ENCODE results near the gene ERC2. TPM values are rescaled to one million over a fixed set of nuclear protein-coding genes. Genes with fewer than 3 reads are reported as not detected.

Gene ERC2
- total and polyA plus RNA-seq, 2 donors (not counting 3 experiments of a cell fraction or from before 2014, with no cell fraction given): 5.6 to 15.5 TPM

DNA sequence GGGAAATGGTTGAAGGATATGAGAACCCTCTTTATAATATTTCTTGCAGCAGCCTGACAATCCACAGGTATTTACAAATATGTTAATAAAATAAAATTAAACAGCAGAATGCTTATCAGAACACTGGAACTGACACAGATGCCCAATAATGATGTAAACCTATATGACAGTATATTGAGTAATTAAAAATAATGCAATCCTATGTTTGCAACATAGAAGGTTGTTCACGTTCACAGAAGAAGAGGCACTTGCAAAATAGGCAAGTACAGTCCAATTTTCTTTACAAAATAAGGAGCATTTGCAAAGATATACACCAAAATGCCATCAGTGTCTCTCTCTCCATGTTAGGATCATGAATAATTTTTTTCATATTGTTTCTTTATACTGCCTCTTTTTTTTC lies 584.2 kb downstream of the ERC2 start:
- CTCF ChIA-PET: no interaction called here
- BruUV-seq (replicated peaks): no TSS peak

More for the DNA sequence above, 584.2 kb downstream of the ERC2 start:
- H3K9me1 ChIP-seq (replicated peaks; ENCODE audit: control insufficient read depth, extremely low read depth, insufficient read depth, low read length): no peaks in the 10 kb centered on the region
- FAIRE-seq (no peak), DNase-seq (ENCODE audit: low read depth, low spot score) (no peak)
- H3K4me1 ChIP-seq (ENCODE audit: control insufficient read depth, extremely low read depth, insufficient read depth, low read length): peaks cover 15% of the 10 kb centered on the region
- H3K27me3 ChIP-seq (ENCODE audit: control insufficient read depth in 2 of 2, insufficient read depth in 2 of 2, low read length in 2 of 2): no peaks in the 10 kb centered on the region
- H4K20me1 ChIP-seq (replicated peaks; ENCODE audit: control insufficient read depth, extremely low read depth, insufficient read depth, low read length): no peaks in the 10 kb centered on the region
- TF ChIP-seq POLR2AphosphoS5 (IDR thresholded peaks at IDR 0.05; ENCODE audit: insufficient read depth, low read depth, low read length) (no peak), CTCF (IDR thresholded peaks at IDR 0.05; ENCODE audit: extremely low read depth in 1 of 2, insufficient read depth in 1 of 2, low read depth in 1 of 2, low read length in 2 of 2) (no peak), JUN (IDR thresholded peaks at IDR 0.05; ENCODE audit: borderline replicate concordance, insufficient read depth, insufficient read length, low read depth) (no peak), POLR2A (IDR thresholded peaks at IDR 0.05; ENCODE audit: low read depth, low read length) (no peak), GATA2 (IDR thresholded peaks at IDR 0.05; ENCODE audit: insufficient read depth, insufficient read length, low read depth, low read length) (no peak), MAX (IDR thresholded peaks at IDR 0.05; ENCODE audit: insufficient read depth, insufficient read length) (no peak), FOS (IDR thresholded peaks at IDR 0.05; ENCODE audit: borderline replicate concordance, insufficient read depth, low read length) (no peak), MYC (IDR thresholded peaks at IDR 0.05; ENCODE audit: low read depth, low read length) (no peak), EZH2 (IDR thresholded peaks at IDR 0.05; ENCODE audit: borderline replicate concordance, low read depth, low read length, severe bottlenecking) (no peak)
- no peaks in the 10 kb centered on the region for H3K36me3 ChIP-seq (ENCODE audit: control insufficient read depth in 2 of 2, extremely low read depth in 1 of 2, insufficient read depth in 2 of 2, low read length in 2 of 2)
- H3K9ac ChIP-seq (replicated peaks; ENCODE audit: extremely low read depth, insufficient read depth, low read length): no peak overlapping the region
- H3K79me2 ChIP-seq (ENCODE audit: control insufficient read depth, insufficient read depth, low read length): no peaks in the 10 kb centered on the region
- H3K27ac ChIP-seq (ENCODE audit: insufficient read depth, low read depth, low read length): no peak overlapping the region
- POLR2A ChIA-PET: no interaction called here
- no peaks in the 10 kb centered on the region for H3K9me3 ChIP-seq (replicated peaks; ENCODE audit: control insufficient read depth, insufficient read depth, low read length)
- no peak overlapping the region for H3K4me2 ChIP-seq (ENCODE audit: insufficient read depth, low read length)
- dilution Hi-C loops (cut with MboI; ENCODE audit: extremely low pct_ligation_motif_present, low sequenced_read_pairs) (no loop called here), intact Hi-C loops (cut with micrococcal nuclease) (loop anchor here (10.0 kb wide), 1 partner anchor 251 kb away; no protein-coding TSS in a partner anchor)
- no peak overlapping the region for H2AFZ ChIP-seq (ENCODE audit: low read depth, low read length)
- H3K4me3 ChIP-seq (replicated peaks in 1 of 3; ENCODE audit: insufficient read depth in 1 of 3, low read depth in 1 of 3, low read length in 3 of 3): no peak overlapping the region
